HG03095 (cell line): ENCODE results near the gene NLRP7.

Source experiments
- ATAC-seq: cut with Tn5 transposase; IDR thresholded peaks from one replicate; pipeline ENCODE4 v1.9.1; 2021; ENCODE audit warnings: moderate library complexity; ENCODE audit not compliant: unreplicated experiment

Gene NLRP7

GRCh38 chr19:54875506-54875905 is 71.8 kb downstream of the NLRP7 start:
- ATAC-seq = no peak

- no peak for ATAC-seq
Measured at GRCh38 chr19:54873990-54874389, 73.3 kb downstream of the NLRP7 start, which contains the start of gene FCAR. Gene FCAR (plus strand): TSS chr19:54874235. CDS start chr19:54874290, 55 bp downstream.
